Panc1 (cell line): ENCODE data around the gene SLC16A3. TPM values are rescaled to one million over a fixed set of nuclear protein-coding genes. Genes with fewer than 3 reads are reported as not detected.

Experiments
- ATAC-seq: fragments of 200-7000 bp; cut with Tn5 transposase; 2 replicates; pipeline ENCODE4 v1.9.1; 2020; ENCODE audit warnings: mild to moderate bottlenecking, moderate library complexity
- BruUV-seq: library from RNA; stranded (reverse); fragments of 400-500 nt; replicated peaks from 2 replicates; lab custom pipeline; 2021; lab: Mats Ljungman, UMichigan
- CTCF ChIA-PET: fragments of 300-600 bp; sonication (Branson Sonifier 250); formaldehyde crosslinking; loops from one replicate; lab custom pipeline; 2022; ENCODE audit warnings: antibody characterized with exemption; lab: Charles Lee
- POLR2A ChIA-PET: fragments of 300-600 bp; sonication (Branson Sonifier 250); formaldehyde crosslinking; loops from one replicate; lab custom pipeline; 2022; ENCODE audit warnings: antibody characterized with exemption; lab: Charles Lee
- DNase-seq: peaks from one replicate; pipeline ENCODE4 v3.0.0-alpha.2; 2010; ENCODE audit warnings: low read depth, low spot score
- H3K27ac ChIP-seq: 2 replicates; pipeline ENCODE4 v1.5.1; 2011; ENCODE audit warnings: mild to moderate bottlenecking, low read length, inconsistent platforms
- H3K27me3 ChIP-seq: fragments of 200-500 bp; sonication (Bioruptor generic); 2 replicates; pipeline ENCODE4 v1.6.0; 2014; ENCODE audit warnings: low read length, inconsistent platforms; ENCODE audit not compliant: control insufficient read depth, insufficient read depth
- H3K36me3 ChIP-seq: fragments of 200-500 bp; sonication (Bioruptor generic); 2 replicates; pipeline ENCODE4 v1.5.1; 2014; ENCODE audit warnings: inconsistent platforms, mild to moderate bottlenecking, low read length, moderate library complexity; ENCODE audit not compliant: control insufficient read depth, insufficient read depth
- H3K4me1 ChIP-seq: 2 replicates; pipeline ENCODE4 v1.5.1; 2011; ENCODE audit warnings: inconsistent platforms, mild to moderate bottlenecking, low read length, moderate library complexity; ENCODE audit not compliant: control insufficient read depth, insufficient read depth
- H3K4me3 ChIP-seq, 2 experiments: 2 replicates each; pipeline ENCODE4 v1.5.1; 2011 to 2012; ENCODE audit warnings: low read depth in 2 of 2, low read length in 2 of 2, mild to moderate bottlenecking in 2 of 2, inconsistent platforms in 1 of 2, moderate library complexity in 1 of 2
- H3K9me3 ChIP-seq: fragments of 200-500 bp; sonication (Bioruptor generic); 2 replicates; pipeline ENCODE4 v1.5.1; 2014; ENCODE audit warnings: low read depth, mild to moderate bottlenecking, inconsistent platforms, low read length, moderate library complexity; ENCODE audit not compliant: control insufficient read depth, insufficient read depth
- CTCF ChIP-seq: fragments of 450-650 bp; IDR thresholded peaks from 2 replicates; pipeline ENCODE4 v1.5.1; 2017; ENCODE audit warnings: mild to moderate bottlenecking
- POLR2AphosphoS5 ChIP-seq: IDR thresholded peaks from 2 replicates; pipeline ENCODE4 v1.6.1; 2012; ENCODE audit warnings: mild to moderate bottlenecking, low read depth, low read length, moderate library complexity
- REST ChIP-seq, 2 experiments: IDR thresholded peaks; 2 replicates each; pipeline ENCODE4 v1.6.1; 2011 to 2012; ENCODE audit warnings: low read depth in 2 of 2, control low read depth in 1 of 2, low read length in 1 of 2, mild to moderate bottlenecking in 1 of 2, moderate library complexity in 1 of 2; ENCODE audit not compliant: insufficient read depth in 1 of 2
- SIN3A ChIP-seq: IDR thresholded peaks from 2 replicates; pipeline ENCODE4 v1.6.1; 2012; ENCODE audit warnings: low read depth, mild to moderate bottlenecking, low read length, moderate library complexity, borderline replicate concordance; ENCODE audit not compliant: insufficient read depth
- TCF7L2 ChIP-seq: IDR thresholded peaks from 2 replicates; pipeline ENCODE4 v1.6.1; 2011; ENCODE audit warnings: mild to moderate bottlenecking, low read depth, low read length, inconsistent platforms
- in situ Hi-C: cut with HindIII; loops from 2 replicates; pipeline ENCODE4 v1.10.0; 2016; ENCODE audit warnings: low sequenced_read_pairs, low pct_unique_long_range_greater_than_20kb
- intact Hi-C: fragments of 100-400 bp; cut with micrococcal nuclease; formaldehyde crosslinking; loops from one replicate; pipeline ENCODE4 v1.10.0; 2022; ENCODE audit not compliant: unreplicated experiment
- total RNA-seq: library from RNA; stranded (reverse); gene quantifications from one replicate; pipeline ENCODE4 v1.2.1, GENCODE V29; 2021; ENCODE audit not compliant: unreplicated experiment

Gene SLC16A3
- total RNA-seq, 1 experiment from 2014 or later = 581 TPM

- DNase-seq = no peak
- H3K27ac ChIP-seq = no peak overlapping the region
- intact Hi-C loops = no loop called here
- in situ Hi-C loops = no loop called here
- BruUV-seq = no TSS peak
- POLR2A ChIA-PET = interaction anchor here (0.6 kb wide), 1 partner anchor 111 kb away, joined by 4 read pairs; no protein-coding TSS in a partner anchor
- H3K36me3 ChIP-seq = no peaks in the 10 kb centered on the region
- H3K27me3 ChIP-seq = no peaks in the 10 kb centered on the region
- TF ChIP-seq REST (IDR thresholded peaks at IDR 0.05; ENCODE audit: insufficient read depth in 1 of 2, low read depth in 2 of 2, low read length in 1 of 2) (no peak), SIN3A (no peak), CTCF (no peak)
- H3K4me3 ChIP-seq = no peak overlapping the region
- CTCF ChIA-PET = no interaction called here
- H3K4me1 ChIP-seq = no peaks in the 10 kb centered on the region
- ATAC-seq = no peak
- H3K9me3 ChIP-seq = no peaks in the 10 kb centered on the region
These were observed 34.1 kb upstream of the SLC16A3 start for GRCh38 chr17:82194765-82195164.

GRCh38 chr17:82195675-82196672, 32.9 kb upstream of the SLC16A3 start:
- no peak for DNase-seq
- Histone ChIP-seq H3K4me1 (no peaks in the 10 kb centered on the region), H3K27me3 (no peaks in the 10 kb centered on the region), H3K27ac (no peak overlapping the region), H3K36me3 (no peaks in the 10 kb centered on the region), H3K9me3 (no peaks in the 10 kb centered on the region), H3K4me3 (no peak overlapping the region)
- in situ Hi-C loops (no loop called here), intact Hi-C loops (no loop called here)
- ChIA-PET CTCF (interaction anchor here (0.7 kb wide), 1 partner anchor 39 kb away, joined by 3 read pairs; no protein-coding TSS in a partner anchor), POLR2A (interaction anchor here (0.6 kb wide), 1 partner anchor 110 kb away, joined by 4 read pairs; no protein-coding TSS in a partner anchor)
- ATAC-seq = no peak
- TF ChIP-seq POLR2AphosphoS5 (no peak), REST (IDR thresholded peaks at IDR 0.05; ENCODE audit: insufficient read depth in 1 of 2, low read depth in 2 of 2, low read length in 1 of 2) (no peak), CTCF (no peak), TCF7L2 (no peak), SIN3A (no peak)
- BruUV-seq = no TSS peak
